ENCODE data around the gene DEAF1. TPM values are rescaled to one million over a fixed set of nuclear protein-coding genes. Genes with fewer than 3 reads are reported as not detected.

DEAF1 gene
- total and polyA plus RNA-seq, 2 of the 13 experiments (the other 11 are each of a cell fraction or from before 2014, with no cell fraction given) = 22.3 to 29.6 TPM

- TF ChIP-seq, protein P1, sequence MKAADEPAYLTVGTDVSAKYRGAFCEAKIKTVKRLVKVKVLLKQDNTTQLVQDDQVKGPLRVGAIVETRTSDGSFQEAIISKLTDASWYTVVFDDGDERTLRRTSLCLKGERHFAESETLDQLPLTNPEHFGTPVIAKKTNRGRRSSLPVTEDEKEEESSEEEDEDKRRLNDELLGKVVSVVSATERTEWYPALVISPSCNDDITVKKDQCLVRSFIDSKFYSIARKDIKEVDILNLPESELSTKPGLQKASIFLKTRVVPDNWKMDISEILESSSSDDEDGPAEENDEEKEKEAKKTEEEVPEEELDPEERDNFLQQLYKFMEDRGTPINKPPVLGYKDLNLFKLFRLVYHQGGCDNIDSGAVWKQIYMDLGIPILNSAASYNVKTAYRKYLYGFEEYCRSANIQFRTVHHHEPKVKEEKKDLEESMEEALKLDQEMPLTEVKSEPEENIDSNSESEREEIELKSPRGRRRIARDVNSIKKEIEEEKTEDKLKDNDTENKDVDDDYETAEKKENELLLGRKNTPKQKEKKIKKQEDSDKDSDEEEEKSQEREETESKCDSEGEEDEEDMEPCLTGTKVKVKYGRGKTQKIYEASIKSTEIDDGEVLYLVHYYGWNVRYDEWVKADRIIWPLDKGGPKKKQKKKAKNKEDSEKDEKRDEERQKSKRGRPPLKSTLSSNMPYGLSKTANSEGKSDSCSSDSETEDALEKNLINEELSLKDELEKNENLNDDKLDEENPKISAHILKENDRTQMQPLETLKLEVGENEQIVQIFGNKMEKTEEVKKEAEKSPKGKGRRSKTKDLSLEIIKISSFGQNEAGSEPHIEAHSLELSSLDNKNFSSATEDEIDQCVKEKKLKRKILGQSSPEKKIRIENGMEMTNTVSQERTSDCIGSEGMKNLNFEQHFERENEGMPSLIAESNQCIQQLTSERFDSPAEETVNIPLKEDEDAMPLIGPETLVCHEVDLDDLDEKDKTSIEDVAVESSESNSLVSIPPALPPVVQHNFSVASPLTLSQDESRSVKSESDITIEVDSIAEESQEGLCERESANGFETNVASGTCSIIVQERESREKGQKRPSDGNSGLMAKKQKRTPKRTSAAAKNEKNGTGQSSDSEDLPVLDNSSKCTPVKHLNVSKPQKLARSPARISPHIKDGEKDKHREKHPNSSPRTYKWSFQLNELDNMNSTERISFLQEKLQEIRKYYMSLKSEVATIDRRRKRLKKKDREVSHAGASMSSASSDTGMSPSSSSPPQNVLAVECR (CRISPR knock-in tag; IDR thresholded peaks at IDR 0.05; ENCODE audit: borderline replicate concordance) = 0 out of 2 replicates have a peak, but pooled peaks have one; percentile 6
- TF ChIP-seq ZNF75D (CRISPR knock-in tag; IDR thresholded peaks at IDR 0.05; ENCODE audit: borderline replicate concordance) (no peak), MYPOP (CRISPR knock-in tag; IDR thresholded peaks at IDR 0.05) (peak; percentile 4; the same call in 1 of the 2 replicates), ZNF644 (CRISPR knock-in tag; IDR thresholded peaks at IDR 0.05; ENCODE audit: low read depth) (no peak), ASH2L (IDR thresholded peaks at IDR 0.05; ENCODE audit: insufficient read length, low read depth, low read length) (peak; percentile 11), ZNF878 (CRISPR knock-in tag; IDR thresholded peaks at IDR 0.05) (no peak), NAIF1 (CRISPR knock-in tag; IDR thresholded peaks at IDR 0.05; ENCODE audit: borderline replicate concordance) (no peak), ATF1 (CRISPR knock-in tag; IDR thresholded peaks at IDR 0.05) (no peak), MBNL3 (CRISPR knock-in tag; conservative IDR thresholded peaks at IDR 0.05) (no peak), TMF1 (CRISPR knock-in tag; IDR thresholded peaks at IDR 0.05; ENCODE audit: low read depth) (no peak), ZNF598 (CRISPR knock-in tag; IDR thresholded peaks at IDR 0.05; ENCODE audit: borderline replicate concordance) (no peak), POLR2AphosphoS5 (IDR thresholded peaks at IDR 0.05; ENCODE audit: low read depth, low read length) (peak; percentile 18; the same call in 1 of the 2 replicates)
- TF ChIP-seq, protein P2, sequence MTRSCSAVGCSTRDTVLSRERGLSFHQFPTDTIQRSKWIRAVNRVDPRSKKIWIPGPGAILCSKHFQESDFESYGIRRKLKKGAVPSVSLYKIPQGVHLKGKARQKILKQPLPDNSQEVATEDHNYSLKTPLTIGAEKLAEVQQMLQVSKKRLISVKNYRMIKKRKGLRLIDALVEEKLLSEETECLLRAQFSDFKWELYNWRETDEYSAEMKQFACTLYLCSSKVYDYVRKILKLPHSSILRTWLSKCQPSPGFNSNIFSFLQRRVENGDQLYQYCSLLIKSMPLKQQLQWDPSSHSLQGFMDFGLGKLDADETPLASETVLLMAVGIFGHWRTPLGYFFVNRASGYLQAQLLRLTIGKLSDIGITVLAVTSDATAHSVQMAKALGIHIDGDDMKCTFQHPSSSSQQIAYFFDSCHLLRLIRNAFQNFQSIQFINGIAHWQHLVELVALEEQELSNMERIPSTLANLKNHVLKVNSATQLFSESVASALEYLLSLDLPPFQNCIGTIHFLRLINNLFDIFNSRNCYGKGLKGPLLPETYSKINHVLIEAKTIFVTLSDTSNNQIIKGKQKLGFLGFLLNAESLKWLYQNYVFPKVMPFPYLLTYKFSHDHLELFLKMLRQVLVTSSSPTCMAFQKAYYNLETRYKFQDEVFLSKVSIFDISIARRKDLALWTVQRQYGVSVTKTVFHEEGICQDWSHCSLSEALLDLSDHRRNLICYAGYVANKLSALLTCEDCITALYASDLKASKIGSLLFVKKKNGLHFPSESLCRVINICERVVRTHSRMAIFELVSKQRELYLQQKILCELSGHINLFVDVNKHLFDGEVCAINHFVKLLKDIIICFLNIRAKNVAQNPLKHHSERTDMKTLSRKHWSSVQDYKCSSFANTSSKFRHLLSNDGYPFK (CRISPR knock-in tag; IDR thresholded peaks at IDR 0.05; ENCODE audit: borderline replicate concordance) = peak; percentile 30; the same call in 1 of the 2 replicates
Measured at GRCh38 chr11:695288-695537, 191 bp upstream of the DEAF1 start (continued).
